GM12801 (cell line): Measurements from ENCODE around the gene CLCF1.

Experiments used
- TF ChIP-seq, protein P1 (sequence below): IDR thresholded peaks from one replicate; pipeline ENCODE4 v1.5.1; 2011; ENCODE audit warnings: control low read depth; ENCODE audit not compliant: insufficient read length; ENCODE audit errors: extremely low read depth

CLCF1 gene

DNA sequence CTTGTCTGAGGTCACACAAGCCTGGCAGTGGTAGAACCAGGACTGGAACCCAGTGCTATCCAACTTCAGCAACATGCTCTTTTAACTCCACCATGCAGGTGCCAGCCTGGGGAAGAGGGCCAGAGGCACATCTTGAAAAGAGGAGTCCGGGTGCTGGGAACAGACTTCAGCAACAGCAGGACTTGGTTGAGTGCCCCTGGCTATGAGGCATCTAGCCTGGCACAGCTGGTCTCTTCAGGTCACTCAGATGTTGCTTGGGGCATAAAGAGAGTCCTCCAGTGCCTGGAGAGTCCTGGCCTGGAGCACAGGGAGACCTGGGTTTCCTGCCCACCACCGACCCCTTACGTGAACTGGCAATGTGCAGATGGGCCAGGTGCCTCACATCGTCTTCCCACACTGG lies 5.1 kb upstream of the CLCF1 start:
- TF ChIP-seq, protein P1, sequence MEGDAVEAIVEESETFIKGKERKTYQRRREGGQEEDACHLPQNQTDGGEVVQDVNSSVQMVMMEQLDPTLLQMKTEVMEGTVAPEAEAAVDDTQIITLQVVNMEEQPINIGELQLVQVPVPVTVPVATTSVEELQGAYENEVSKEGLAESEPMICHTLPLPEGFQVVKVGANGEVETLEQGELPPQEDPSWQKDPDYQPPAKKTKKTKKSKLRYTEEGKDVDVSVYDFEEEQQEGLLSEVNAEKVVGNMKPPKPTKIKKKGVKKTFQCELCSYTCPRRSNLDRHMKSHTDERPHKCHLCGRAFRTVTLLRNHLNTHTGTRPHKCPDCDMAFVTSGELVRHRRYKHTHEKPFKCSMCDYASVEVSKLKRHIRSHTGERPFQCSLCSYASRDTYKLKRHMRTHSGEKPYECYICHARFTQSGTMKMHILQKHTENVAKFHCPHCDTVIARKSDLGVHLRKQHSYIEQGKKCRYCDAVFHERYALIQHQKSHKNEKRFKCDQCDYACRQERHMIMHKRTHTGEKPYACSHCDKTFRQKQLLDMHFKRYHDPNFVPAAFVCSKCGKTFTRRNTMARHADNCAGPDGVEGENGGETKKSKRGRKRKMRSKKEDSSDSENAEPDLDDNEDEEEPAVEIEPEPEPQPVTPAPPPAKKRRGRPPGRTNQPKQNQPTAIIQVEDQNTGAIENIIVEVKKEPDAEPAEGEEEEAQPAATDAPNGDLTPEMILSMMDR: no peak

DNA sequence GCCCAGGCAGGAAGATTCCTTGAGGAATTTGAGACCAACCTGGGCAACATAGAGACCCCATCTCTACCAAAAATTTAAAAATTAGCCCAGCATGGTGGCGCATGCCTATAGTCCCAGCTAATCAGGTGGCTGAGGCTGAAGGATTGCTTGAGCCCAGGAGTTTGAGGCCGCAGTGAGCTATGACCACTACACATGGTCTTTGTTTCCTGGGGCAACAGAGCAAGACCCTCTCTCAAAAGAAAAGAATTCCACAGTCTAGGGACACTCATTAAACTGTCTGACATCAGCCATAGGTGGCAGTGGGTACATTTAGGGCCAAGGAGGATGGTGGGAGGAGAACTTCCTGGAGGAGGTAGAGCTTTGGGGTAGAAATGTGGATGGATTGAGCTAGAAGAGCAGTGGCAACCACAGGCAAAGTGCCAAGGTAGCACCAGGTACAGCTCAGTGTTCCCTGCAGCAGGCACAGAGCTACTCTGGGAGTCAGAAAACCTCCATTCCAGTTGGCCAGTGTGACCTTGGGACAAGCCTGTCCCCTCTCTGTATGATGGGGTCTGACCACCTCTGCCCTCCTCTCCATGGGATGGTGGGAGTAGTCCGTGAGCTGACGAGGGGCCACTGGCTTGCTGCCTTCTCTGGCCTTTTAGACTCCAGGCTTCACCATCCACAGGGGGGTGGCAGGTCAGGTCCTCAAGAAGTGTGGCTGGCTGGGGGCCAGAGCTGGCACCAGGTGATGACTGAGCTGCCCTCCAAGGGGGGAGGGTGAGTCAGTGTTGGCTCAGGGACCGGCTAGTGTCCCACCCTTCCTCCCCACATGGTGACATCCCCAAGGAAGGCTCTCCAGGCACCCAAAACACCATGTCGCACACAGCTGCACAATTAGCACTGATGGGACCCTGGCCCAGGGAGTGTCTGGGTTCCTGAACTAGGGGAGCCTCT lies 3.7 kb upstream of the CLCF1 start:
- TF ChIP-seq, protein P1: no peak

DNA sequence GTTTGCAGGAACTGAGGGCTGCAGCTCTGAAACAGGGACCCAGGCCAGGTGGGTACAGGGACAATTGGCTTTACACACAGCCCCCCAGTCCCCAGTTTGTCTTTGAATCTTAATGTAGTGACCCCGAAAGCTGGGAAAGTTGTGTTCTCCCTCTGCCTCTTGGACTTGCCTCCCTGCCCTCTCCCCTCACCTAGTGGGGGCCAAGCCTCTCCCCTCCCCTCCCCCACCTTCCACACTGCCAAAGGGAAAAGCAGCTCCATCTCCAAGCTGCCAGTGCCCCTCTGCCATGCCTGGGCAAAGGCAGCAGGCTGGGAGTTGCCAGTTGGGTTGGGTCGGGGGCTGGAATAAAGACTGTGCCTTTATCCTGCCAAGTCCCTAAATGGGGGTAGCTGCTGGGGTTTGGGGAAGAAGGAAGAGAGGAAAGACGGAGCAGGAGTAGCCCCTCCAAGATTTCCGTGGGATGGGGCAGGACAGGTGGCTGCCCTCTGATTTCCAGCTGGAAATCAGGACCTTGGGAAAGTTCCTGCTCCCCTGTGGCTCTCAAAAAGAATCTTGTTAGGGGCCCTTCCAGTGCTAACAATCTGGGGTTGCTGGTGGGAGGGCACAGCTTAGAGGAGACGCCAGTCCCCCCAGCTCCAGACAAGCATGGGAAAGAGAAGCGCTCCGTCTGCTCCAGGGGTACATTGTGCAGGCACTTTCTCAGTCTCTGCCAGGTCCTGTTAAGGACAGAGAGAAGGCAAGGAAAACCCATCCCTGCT lies 2.8 kb upstream of the CLCF1 start:
- TF ChIP-seq, protein P1: no peak

DNA sequence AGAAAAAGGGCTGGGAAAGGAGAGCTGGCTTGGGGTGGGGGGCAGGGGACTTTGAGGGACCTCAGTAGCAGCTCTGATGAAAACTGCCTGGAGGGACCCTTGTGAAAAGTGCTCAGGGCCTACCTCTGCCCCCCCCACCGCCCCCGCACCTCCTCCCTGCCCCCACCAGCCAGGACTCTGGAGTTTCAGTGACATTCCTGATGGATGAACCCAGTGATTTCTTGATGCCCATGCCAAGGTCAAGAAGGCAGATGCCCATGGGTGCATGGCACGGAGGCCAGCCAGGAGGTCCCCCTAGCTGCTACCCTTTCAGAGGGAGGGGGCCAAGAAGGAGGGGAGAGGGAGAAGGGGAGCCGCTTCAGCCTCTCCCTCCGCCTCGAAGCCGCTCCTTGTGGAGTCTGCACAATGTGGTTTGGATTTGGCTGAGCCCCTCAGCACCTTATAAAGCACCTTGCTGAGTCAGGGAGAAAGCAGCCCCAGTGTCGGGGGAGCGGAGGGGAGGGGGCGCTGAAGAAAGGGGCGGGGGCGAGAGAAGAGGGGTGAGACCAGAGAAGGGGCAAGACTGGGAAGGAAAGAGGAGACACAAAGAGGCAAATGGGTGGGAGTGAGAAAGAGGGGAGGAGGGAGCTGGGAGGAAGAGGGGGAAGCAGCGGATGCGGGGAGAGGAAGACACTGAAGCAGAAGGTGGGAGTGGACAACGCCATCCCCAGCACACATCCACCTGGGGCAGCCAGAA lies 2.1 kb upstream of the CLCF1 start:
- TF ChIP-seq, protein P1: no peak

DNA sequence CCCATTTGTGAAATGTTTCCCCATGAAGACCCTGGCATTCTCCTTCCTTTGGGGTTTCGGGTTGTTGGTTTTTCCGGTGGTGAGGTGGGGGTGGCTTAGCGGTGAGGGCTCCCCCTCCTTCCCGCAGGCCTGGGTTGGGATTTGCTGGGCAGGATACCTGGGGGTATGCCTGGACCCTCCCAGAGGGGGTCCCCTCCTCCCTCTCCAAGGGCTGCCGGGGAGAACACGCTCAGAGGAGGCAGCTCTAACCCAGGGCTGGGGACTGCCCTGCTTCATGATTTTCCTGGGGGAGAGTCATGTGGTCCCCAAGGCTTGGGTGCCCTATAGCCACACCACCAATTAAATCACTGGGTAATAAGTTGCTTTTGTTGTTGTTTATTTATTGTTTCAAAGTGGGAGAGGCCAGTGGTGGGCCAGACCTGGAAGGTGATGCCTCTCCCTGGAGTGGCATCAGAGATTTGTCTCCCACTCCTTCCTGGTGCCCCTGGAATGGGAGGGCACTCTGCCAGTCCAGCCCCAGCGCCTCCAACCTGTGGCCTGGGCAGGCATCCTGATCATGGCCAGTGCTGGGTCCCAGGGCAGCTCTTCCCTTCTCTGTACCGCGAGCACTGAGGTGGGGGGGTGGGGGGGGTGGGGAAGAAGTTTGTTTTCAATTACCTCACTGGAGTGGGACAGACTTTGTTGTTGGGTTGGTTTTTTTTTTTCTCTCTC lies 1.3 kb upstream of the CLCF1 start:
- TF ChIP-seq, protein P1: no peak

DNA sequence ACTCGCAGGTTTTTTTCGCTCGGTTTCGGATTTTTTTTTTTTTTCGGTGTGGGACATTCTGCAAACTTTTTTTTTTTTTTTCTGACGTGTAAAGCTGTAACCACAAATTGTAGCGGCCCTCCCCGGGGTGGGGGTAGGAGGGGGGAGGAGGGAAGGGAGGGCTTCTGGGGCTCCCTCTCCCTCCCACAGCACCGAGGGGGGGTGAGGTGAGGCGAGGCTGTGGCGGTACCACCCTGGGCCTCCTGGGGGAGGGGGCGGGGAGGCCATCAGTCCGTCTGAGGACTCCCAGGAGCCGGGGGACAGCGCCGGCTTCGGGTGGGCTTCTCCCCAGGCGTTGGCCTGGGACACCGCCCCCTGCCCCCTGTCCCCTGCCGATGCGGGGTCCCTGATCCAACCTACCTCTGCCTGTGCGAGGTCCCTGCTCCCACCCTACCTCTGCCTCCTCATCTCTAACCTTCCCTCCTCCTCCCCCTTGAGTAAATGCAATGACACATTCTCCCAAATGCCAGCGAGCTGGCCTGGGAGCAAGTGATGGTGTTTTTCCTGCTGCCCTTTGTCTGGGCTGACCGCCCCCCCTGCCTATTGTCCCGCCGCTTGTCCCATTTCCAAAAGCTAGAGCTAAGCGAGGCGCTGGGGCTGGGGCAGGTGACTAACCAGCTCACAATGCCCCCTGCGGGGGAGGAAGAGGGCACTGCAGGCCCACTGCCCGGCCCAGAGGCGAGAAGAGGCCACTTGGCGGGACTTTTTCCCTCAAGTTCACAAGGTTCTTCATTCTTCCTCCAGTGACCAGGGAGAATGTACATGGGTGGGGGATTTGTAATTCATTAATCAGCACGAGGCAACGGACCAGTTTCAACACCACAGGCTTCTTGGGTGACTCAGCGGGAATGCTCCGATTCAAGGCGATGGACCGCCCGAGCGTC lies 511 bp upstream of the CLCF1 start:
- TF ChIP-seq, protein P1: no peak
